Activated effector memory CD4-positive, alpha-beta T cell treated with Interleukin-2 at 50 U/mL for 16 hours (primary cell): ENCODE data around the gene FZD4.
"Not testable (repeated sequence)": the region's sequence is repeated elsewhere in the genome, so short reads cannot be mapped to it uniquely, and the experiment has no call there.

Experiments used
- DNase-seq: peaks from one replicate; pipeline ENCODE4 v3.0.0-alpha.2; 2020

The FZD4 gene

GRCh38 chr11:86934926-86935579 is 20.1 kb downstream of the FZD4 start:
- no peak for DNase-seq

- no peak for DNase-seq
Measured at GRCh38 chr11:86934582-86934900, 20.7 kb downstream of the FZD4 start.

- DNase-seq, result no peak
Measured at GRCh38 chr11:86933891-86934581, 21.2 kb downstream of the FZD4 start.

- DNase-seq, result no peak
Measured at GRCh38 chr11:86932924-86933875, 22.0 kb downstream of the FZD4 start.

GRCh38 chr11:86932259-86932585 is 23.0 kb downstream of the FZD4 start:
- no peak for DNase-seq

GRCh38 chr11:86931548-86932258 is 23.5 kb downstream of the FZD4 start:
- no peak for DNase-seq

GRCh38 chr11:86930957-86931547 is 24.1 kb downstream of the FZD4 start:
- DNase-seq, result no peak

GRCh38 chr11:86926975-86927374 is 28.2 kb downstream of the FZD4 start:
- DNase-seq, result no peak

- DNase-seq, result no peak
Measured at GRCh38 chr11:86923999-86924766, 31.0 kb downstream of the FZD4 start.

GRCh38 chr11:86922225-86922624 is 33.0 kb downstream of the FZD4 start:
- no peak for DNase-seq

- no peak for DNase-seq
Measured at GRCh38 chr11:86919557-86920210, 35.5 kb downstream of the FZD4 start.

GRCh38 chr11:86918973-86919372 is 36.2 kb downstream of the FZD4 start:
- no peak for DNase-seq

GRCh38 chr11:86918496-86918895 is 36.7 kb downstream of the FZD4 start:
- DNase-seq, result no peak

- no peak for DNase-seq
Measured at GRCh38 chr11:86917589-86917988, 37.6 kb downstream of the FZD4 start.

- no peak for DNase-seq
Measured at GRCh38 chr11:86916330-86916729, 38.9 kb downstream of the FZD4 start.

GRCh38 chr11:86915850-86916249 is 39.3 kb downstream of the FZD4 start:
- DNase-seq, result not testable (repeated sequence)

- DNase-seq, result no peak
Measured at GRCh38 chr11:86914865-86915519, 40.2 kb downstream of the FZD4 start.

- DNase-seq, result no peak
Measured at GRCh38 chr11:86912238-86912637, 43.0 kb downstream of the FZD4 start.

- no peak for DNase-seq
Measured at GRCh38 chr11:86910592-86910991, 44.6 kb downstream of the FZD4 start.

GRCh38 chr11:86906198-86906597 is 49.0 kb downstream of the FZD4 start:
- DNase-seq, result no peak

GRCh38 chr11:86905252-86905651 is 49.9 kb downstream of the FZD4 start:
- no peak for DNase-seq
